ENCODE results near the gene NDUFS6.

Gene NDUFS6

GRCh38 chr5:1771149-1772065 is 29.8 kb upstream of the NDUFS6 start:
- TF ChIP-seq CTCF (IDR thresholded peaks at IDR 0.05; ENCODE audit: borderline replicate concordance, insufficient read depth, low read depth, low read length), result no peak
- H3K4me3 ChIP-seq (ENCODE audit: low read depth, low read length), result no peak overlapping the region

- TF ChIP-seq CTCF (IDR thresholded peaks at IDR 0.05; ENCODE audit: borderline replicate concordance, insufficient read depth, low read depth, low read length), result peak; percentile 54; the same call in 1 of the 2 replicates
- no peak overlapping the region for H3K4me3 ChIP-seq (ENCODE audit: low read depth, low read length)
Measured at GRCh38 chr5:1772634-1773033, 28.6 kb upstream of the NDUFS6 start.

- TF ChIP-seq CTCF (IDR thresholded peaks at IDR 0.05; ENCODE audit: borderline replicate concordance, insufficient read depth, low read depth, low read length), result no peak
- no peak overlapping the region for H3K4me3 ChIP-seq (ENCODE audit: low read depth, low read length)
Measured at GRCh38 chr5:1776831-1777230, 24.4 kb upstream of the NDUFS6 start.

- no peak for TF ChIP-seq CTCF (IDR thresholded peaks at IDR 0.05; ENCODE audit: borderline replicate concordance, insufficient read depth, low read depth, low read length)
- H3K4me3 ChIP-seq (ENCODE audit: low read depth, low read length), result no peak overlapping the region
Measured at GRCh38 chr5:1777281-1778137, 23.7 kb upstream of the NDUFS6 start.

GRCh38 chr5:1778138-1779020 is 22.8 kb upstream of the NDUFS6 start:
- TF ChIP-seq CTCF (IDR thresholded peaks at IDR 0.05; ENCODE audit: borderline replicate concordance, insufficient read depth, low read depth, low read length), result no peak
- no peak overlapping the region for H3K4me3 ChIP-seq (ENCODE audit: low read depth, low read length)

DNA sequence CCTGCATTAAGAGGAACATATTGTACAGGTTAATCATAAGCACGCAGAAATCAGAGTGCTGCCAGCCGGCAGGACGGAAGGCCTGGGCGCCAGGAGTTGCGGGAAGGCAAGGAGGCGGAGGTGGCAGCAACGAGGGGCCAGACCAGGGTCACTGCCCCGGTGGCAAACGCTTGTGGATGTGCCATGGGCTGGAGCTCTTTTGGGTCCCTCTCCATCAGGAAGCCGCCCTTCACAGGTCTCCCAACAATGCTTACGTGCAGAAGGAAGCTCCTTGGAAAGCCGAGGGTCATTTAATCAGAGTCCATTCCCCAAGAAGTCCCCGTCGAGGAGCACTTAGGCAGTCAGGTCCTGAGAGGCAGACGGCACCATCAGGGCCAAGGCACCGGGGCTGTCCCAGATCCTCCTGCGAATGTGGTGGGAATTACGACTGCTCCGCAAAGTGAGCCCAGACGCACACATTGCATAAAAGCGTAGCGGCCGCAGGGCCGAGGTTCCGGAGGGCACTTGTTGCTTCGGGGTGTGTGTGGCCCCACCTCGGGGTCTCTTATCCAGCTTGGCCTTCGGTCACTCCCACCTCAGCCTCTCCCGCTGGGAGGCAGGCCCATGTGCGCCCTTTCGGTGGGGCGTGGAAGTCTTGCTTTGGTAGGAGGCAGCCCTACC is 22.1 kb upstream of the NDUFS6 start:
- TF ChIP-seq CTCF (IDR thresholded peaks at IDR 0.05; ENCODE audit: borderline replicate concordance, insufficient read depth, low read depth, low read length), result no peak
- H3K4me3 ChIP-seq (ENCODE audit: low read depth, low read length), result no peak overlapping the region

Measured in GM12875 (cell line).